Thymus (tissue), 11 donors: ENCODE results near the gene SCRN2. TPM values are rescaled to one million over a fixed set of nuclear protein-coding genes. Genes with fewer than 3 reads are reported as not detected.

Experiments
- DNase-seq, 9 donors: peaks; one replicate each; pipeline ENCODE4 v3.0.0-alpha.2; 2013; ENCODE audit warnings: low spot score in 9 of 9, low read depth in 6 of 9, missing footprints in 1 of 9
- H3K27ac ChIP-seq, 2 donors: one replicate each; pipeline ENCODE4 v1.5.1; 2013; ENCODE audit warnings: control low read depth in 1 of 2, low read depth in 1 of 2, low read length in 1 of 2, mild to moderate bottlenecking in 1 of 2, moderate library complexity in 1 of 2
- H3K27me3 ChIP-seq, 2 donors: one replicate each; pipeline ENCODE4 v1.5.1; 2013; ENCODE audit warnings: low read length in 1 of 2; ENCODE audit not compliant: control insufficient read depth in 2 of 2, insufficient read depth in 1 of 2
- H3K36me3 ChIP-seq, 2 donors: one replicate each; pipeline ENCODE4 v1.5.1; 2013; ENCODE audit warnings: low read length in 1 of 2, mild to moderate bottlenecking in 1 of 2, moderate library complexity in 1 of 2; ENCODE audit not compliant: control insufficient read depth in 2 of 2, insufficient read depth in 2 of 2
- H3K4me1 ChIP-seq, 2 donors: one replicate each; pipeline ENCODE4 v1.5.1; 2013; ENCODE audit warnings: low read length in 2 of 2; ENCODE audit not compliant: control insufficient read depth in 2 of 2, insufficient read depth in 2 of 2
- H3K4me3 ChIP-seq, 2 donors: one replicate each; pipeline ENCODE4 v1.5.1; 2013; ENCODE audit warnings: low read length in 2 of 2, control low read depth in 1 of 2, mild to moderate bottlenecking in 1 of 2
- H3K9me3 ChIP-seq, 2 donors: one replicate each; pipeline ENCODE4 v1.5.1; 2013; ENCODE audit warnings: low read length in 1 of 2, mild to moderate bottlenecking in 1 of 2; ENCODE audit not compliant: control insufficient read depth in 2 of 2, insufficient read depth in 1 of 2
- WGBS: extraction: QIAGEN DNeasy Blood & Tissue Kit; methylation state at CpG from one replicate; pipeline ENCODE4 v1.1.7; 2013; 5-methylcytosine and 5-hydroxymethylcytosine counted together
- polyA plus RNA-seq: library from polyadenylated mRNA; stranded (reverse); fragments of 200-250 nt; gene quantifications from one replicate; pipeline ENCODE4 v1.2.3, GENCODE V29; 2013
- total RNA-seq: library from RNA; stranded (reverse); fragments of 120-200 nt; gene quantifications from one replicate; pipeline ENCODE4 v1.2.4, GENCODE V29; 2013
- donor health status: healthy.

Gene SCRN2
- total and polyA plus RNA-seq, 2 donors = 25.3 to 39.4 TPM

GRCh38 chr17:47843391-47843730 lies 2.3 kb upstream of the SCRN2 start:
- H3K36me3 ChIP-seq = no peaks in the 10 kb centered on the region
- H3K4me3 ChIP-seq = no peak overlapping the region
- H3K9me3 ChIP-seq = peaks cover 0 to 9% of the 10 kb centered on the region in 2 donors
- H3K4me1 ChIP-seq = peaks cover 11 to 53% of the 10 kb centered on the region in 2 donors
- no peak overlapping the region for H3K27ac ChIP-seq
- no peak for DNase-seq
- H3K27me3 ChIP-seq = peaks cover 36 to 50% of the 10 kb centered on the region in 2 donors
- 67% methylated on average over 6 of the region's 6 CpGs for WGBS

GRCh38 chr17:47841488-47842291 lies 617 bp upstream of the SCRN2 start:
- peaks cover 11 to 41% of the 10 kb centered on the region in 2 donors for H3K4me1 ChIP-seq
- no peak overlapping the region for H3K27ac ChIP-seq
- no peak for DNase-seq
- peaks cover 0 to 4% of the 10 kb centered on the region in 2 donors for H3K36me3 ChIP-seq
- WGBS = 82% methylated on average over 16 of the region's 16 CpGs
- H3K27me3 ChIP-seq = peaks cover 20 to 34% of the 10 kb centered on the region in 2 donors
- H3K4me3 ChIP-seq = peak overlapping the region; percentile 68 to 79
- no peaks in the 10 kb centered on the region for H3K9me3 ChIP-seq

- H3K4me3 ChIP-seq = peak overlapping the region; percentile 68 to 79
- H3K27me3 ChIP-seq = peaks cover 6 to 19% of the 10 kb centered on the region in 2 donors
- no peak for DNase-seq
- 61% methylated on average over 17 of the region's 17 CpGs for WGBS
- H3K4me1 ChIP-seq = peaks cover 11 to 34% of the 10 kb centered on the region in 2 donors
- H3K36me3 ChIP-seq = peaks cover 6 to 11% of the 10 kb centered on the region in 2 donors
- H3K9me3 ChIP-seq = peaks cover 0 to 1% of the 10 kb centered on the region in 2 donors
- H3K27ac ChIP-seq = no peak overlapping the region
These were observed 902 bp downstream of the SCRN2 start for GRCh38 chr17:47840001-47840741.

GRCh38 chr17:47839071-47839470 lies 2.0 kb downstream of the SCRN2 start:
- DNase-seq = no peak
- peaks cover 11 to 30% of the 10 kb centered on the region in 2 donors for H3K4me1 ChIP-seq
- peaks cover 0 to 1% of the 10 kb centered on the region in 2 donors for H3K9me3 ChIP-seq
- 97% methylated on average over 5 of the region's 5 CpGs for WGBS
- H3K27ac ChIP-seq = no peak overlapping the region
- peaks cover 6 to 11% of the 10 kb centered on the region in 2 donors for H3K36me3 ChIP-seq
- H3K27me3 ChIP-seq = peaks cover 0 to 8% of the 10 kb centered on the region in 2 donors
- H3K4me3 ChIP-seq = no peak overlapping the region

GRCh38 chr17:47838636-47839035 lies 2.4 kb downstream of the SCRN2 start:
- Histone ChIP-seq H3K36me3 (peaks cover 6 to 11% of the 10 kb centered on the region in 2 donors), H3K4me1 (peaks cover 11 to 28% of the 10 kb centered on the region in 2 donors), H3K27me3 (peaks cover 0 to 5% of the 10 kb centered on the region in 2 donors), H3K9me3 (peaks cover 0 to 1% of the 10 kb centered on the region in 2 donors), H3K27ac (no peak overlapping the region), H3K4me3 (no peak overlapping the region)
- 98% methylated on average over 13 of the region's 13 CpGs for WGBS
- no peak for DNase-seq

GRCh38 chr17:47837401-47838039 lies 3.6 kb downstream of the SCRN2 start:
- H3K4me1 ChIP-seq = peaks cover 11 to 18% of the 10 kb centered on the region in 2 donors
- no peak for DNase-seq
- peaks cover 0 to 1% of the 10 kb centered on the region in 2 donors for H3K9me3 ChIP-seq
- H3K27me3 ChIP-seq = peaks cover 0 to 5% of the 10 kb centered on the region in 2 donors
- 94% methylated on average over 13 of the region's 13 CpGs for WGBS
- no peak overlapping the region for H3K4me3 ChIP-seq
- peaks cover 6 to 11% of the 10 kb centered on the region in 2 donors for H3K36me3 ChIP-seq
- no peak overlapping the region for H3K27ac ChIP-seq

GRCh38 chr17:47836601-47837000 lies 4.5 kb downstream of the SCRN2 start:
- H3K27me3 ChIP-seq = peaks cover 0 to 5% of the 10 kb centered on the region in 2 donors
- 98% methylated on average over 6 of the region's 6 CpGs for WGBS
- DNase-seq = no peak
- H3K27ac ChIP-seq = no peak overlapping the region
- H3K36me3 ChIP-seq = peaks cover 6 to 11% of the 10 kb centered on the region in 2 donors
- H3K4me3 ChIP-seq = no peak overlapping the region
- H3K4me1 ChIP-seq = peaks cover 13 to 22% of the 10 kb centered on the region in 2 donors
- H3K9me3 ChIP-seq = peaks cover 0 to 1% of the 10 kb centered on the region in 2 donors

GRCh38 chr17:47834756-47835155 lies 6.3 kb downstream of the SCRN2 start:
- no peak overlapping the region for H3K27ac ChIP-seq
- peaks cover 6 to 11% of the 10 kb centered on the region in 2 donors for H3K36me3 ChIP-seq
- peaks cover 11 to 21% of the 10 kb centered on the region in 2 donors for H3K4me1 ChIP-seq
- no peak for DNase-seq
- no peak overlapping the region for H3K4me3 ChIP-seq
- no peaks in the 10 kb centered on the region for H3K27me3 ChIP-seq
- 72% methylated on average over 5 of the region's 5 CpGs for WGBS
- H3K9me3 ChIP-seq = peaks cover 0 to 1% of the 10 kb centered on the region in 2 donors
